ENCODE results near the gene ABHD15.

DNA sequence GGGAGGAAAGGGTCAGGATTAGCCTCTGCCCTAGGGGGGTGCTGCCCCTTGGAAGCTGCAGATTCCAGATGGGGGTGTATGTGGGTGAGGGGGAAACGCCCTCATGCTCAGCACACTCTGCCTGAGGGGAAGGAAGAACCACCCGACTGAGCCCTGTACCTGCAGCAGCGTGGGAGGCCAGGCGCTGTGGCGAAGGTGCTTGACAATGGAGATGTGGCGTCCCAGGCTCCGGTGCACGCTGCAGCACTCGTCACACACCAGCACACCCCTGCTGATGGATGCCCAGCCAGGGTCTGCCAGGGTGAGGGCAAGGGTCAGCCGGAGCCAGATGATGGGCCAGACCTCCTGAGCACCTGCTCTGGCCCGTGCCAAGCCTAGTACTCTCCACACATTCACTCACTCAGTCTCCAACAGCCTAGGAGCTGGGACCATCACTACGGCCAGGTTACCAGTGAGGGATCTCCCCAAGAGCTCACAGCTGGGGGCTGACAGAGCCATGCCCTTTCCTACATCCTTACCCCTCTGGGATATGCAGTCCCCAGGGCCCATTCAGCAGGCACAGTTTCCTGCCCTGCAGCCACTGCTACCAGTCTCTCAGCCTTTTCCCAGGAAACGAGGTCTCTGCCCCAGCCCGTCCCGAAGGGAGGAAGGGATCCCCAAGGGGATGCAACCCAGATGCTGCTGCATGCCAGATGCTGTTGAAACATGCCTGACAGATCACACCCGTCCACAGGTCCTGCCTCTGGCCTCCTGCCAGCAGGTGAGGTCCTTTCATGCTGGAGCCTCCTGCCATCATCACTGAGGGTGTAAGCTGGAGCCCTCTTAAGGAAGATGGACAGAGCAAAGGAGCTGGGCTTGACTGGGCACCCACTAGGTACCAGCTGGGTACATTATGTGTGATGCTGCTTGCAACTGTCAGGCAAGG is 16.7 kb upstream of the ABHD15 start:
- TF ChIP-seq, protein P1, sequence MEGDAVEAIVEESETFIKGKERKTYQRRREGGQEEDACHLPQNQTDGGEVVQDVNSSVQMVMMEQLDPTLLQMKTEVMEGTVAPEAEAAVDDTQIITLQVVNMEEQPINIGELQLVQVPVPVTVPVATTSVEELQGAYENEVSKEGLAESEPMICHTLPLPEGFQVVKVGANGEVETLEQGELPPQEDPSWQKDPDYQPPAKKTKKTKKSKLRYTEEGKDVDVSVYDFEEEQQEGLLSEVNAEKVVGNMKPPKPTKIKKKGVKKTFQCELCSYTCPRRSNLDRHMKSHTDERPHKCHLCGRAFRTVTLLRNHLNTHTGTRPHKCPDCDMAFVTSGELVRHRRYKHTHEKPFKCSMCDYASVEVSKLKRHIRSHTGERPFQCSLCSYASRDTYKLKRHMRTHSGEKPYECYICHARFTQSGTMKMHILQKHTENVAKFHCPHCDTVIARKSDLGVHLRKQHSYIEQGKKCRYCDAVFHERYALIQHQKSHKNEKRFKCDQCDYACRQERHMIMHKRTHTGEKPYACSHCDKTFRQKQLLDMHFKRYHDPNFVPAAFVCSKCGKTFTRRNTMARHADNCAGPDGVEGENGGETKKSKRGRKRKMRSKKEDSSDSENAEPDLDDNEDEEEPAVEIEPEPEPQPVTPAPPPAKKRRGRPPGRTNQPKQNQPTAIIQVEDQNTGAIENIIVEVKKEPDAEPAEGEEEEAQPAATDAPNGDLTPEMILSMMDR (IDR thresholded peaks at IDR 0.05; ENCODE audit: low read depth, low read length, poor library complexity, severe bottlenecking): no peak
- no peak for TF ChIP-seq EZH2phosphoT487 (IDR thresholded peaks at IDR 0.05; ENCODE audit: borderline replicate concordance, low read length)

All from DOHH2 (cell line).